Activated CD4-positive, CD25-positive, alpha-beta regulatory T cell treated with anti-CD3 and anti-CD28 coated beads, Interleukin-2, amount 50 U/mL, for 24 hours (primary cell): ENCODE results near the gene VWA5B2.

Experiments used
- ATAC-seq, 2 donors: fragments of 150-1000 bp; cut with Tn5 transposase; one replicate each; pipeline ENCODE4 v1.10.0; 2021; ENCODE audit warnings: mild to moderate bottlenecking in 1 of 2, moderate library complexity in 1 of 2

Gene VWA5B2

GRCh38 chr3:184282941-184283340 is 53.6 kb downstream of the VWA5B2 start:
- ATAC-seq: no peak

DNA sequence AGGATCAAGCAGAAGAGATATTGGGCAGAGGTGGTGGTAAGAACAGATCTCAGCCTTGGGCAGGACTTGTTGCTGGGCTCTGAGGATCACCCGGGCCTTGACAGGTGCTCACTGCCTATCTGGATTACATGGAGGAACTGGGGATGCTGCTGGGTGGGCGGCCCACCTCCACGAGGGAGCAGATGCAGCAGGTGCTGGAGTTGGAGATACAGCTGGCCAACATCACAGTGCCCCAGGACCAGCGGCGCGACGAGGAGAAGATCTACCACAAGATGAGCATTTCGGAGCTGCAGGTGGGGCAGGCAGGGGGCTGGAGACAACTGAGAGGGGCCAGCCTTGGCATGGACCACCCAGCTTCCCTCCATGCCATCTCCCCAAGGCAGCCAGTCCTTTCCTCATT is 54.3 kb downstream of the VWA5B2 start:
- no peak for ATAC-seq

GRCh38 chr3:184284696-184285095 is 55.3 kb downstream of the VWA5B2 start:
- ATAC-seq: no peak

DNA sequence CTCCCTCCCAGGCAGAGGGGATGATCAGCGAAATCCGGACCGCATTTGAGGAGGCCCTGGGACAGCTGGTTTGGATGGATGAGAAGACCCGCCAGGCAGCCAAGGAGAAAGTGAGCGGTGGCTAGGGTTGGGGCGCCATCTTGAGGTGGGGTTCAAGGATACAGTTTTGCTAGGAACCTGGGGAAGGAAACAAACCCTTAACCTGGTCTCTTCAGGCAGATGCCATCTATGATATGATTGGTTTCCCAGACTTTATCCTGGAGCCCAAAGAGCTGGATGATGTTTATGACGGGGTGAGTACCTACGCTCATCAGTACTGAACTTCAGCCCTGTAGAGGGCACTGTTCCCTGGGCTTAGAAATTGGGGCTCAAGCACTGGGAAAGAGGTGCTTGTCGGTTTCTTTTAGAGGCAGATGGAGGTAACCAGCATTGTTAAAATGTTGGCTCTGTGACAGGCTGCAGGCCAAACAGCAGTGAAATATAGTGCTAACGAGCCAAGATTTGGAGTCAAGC is 60.1 kb downstream of the VWA5B2 start:
- peak; percentile 50 to 74 for ATAC-seq

DNA sequence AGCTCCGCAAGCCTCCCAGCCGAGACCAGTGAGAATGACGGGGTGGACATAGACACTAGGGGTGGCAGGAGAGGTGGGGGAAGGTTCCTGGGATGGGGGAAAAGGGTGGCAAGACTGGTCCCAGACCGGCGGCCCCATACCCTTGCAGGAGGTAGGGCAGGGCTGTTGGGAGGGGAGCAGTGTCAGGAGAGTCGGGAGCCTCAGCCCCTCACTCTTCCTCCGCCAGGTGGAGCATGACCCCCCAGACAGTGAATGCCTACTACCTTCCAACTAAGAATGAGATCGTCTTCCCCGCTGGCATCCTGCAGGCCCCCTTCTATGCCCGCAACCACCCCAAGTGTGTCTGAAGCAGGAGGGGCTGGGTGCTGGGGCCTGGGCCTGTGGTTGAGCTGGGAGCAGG is 60.9 kb downstream of the VWA5B2 start:
- ATAC-seq: no peak

- no peak for ATAC-seq
Measured at GRCh38 chr3:184291044-184291737, 61.8 kb downstream of the VWA5B2 start.
